T-helper 2 cell treated with Interferon-gamma antibody and Interleukin-4, amounts not matched to agents 5 μg/mL and 100 μg/mL, for 36 hours (primary cell): ENCODE measurements around the gene RPH3AL.
A peak's percentile ranks its signal among the peaks of the same experiment; 100 is the strongest.

Experiments used
- DNase-seq: peaks from one replicate; pipeline ENCODE4 v3.0.0; 2021; ENCODE audit warnings: low spot score
- H3K27ac Mint-ChIP-seq: one replicate; pipeline ENCODE4 v1.8.0; 2021; ENCODE audit warnings: mild to moderate bottlenecking, mixed read lengths
- H3K27me3 Mint-ChIP-seq: one replicate; pipeline ENCODE4 v1.8.0; 2021; ENCODE audit warnings: low read depth, mixed read lengths
- H3K36me3 Mint-ChIP-seq: one replicate; pipeline ENCODE4 v1.8.0; 2021; ENCODE audit warnings: low read depth, mixed read lengths
- H3K4me1 Mint-ChIP-seq: one replicate; pipeline ENCODE4 v1.8.0; 2021; ENCODE audit warnings: low read depth, mixed read lengths
- H3K4me3 Mint-ChIP-seq: one replicate; pipeline ENCODE4 v1.8.0; 2022; ENCODE audit warnings: mild to moderate bottlenecking, moderate library complexity, mixed read lengths
- H3K9me3 Mint-ChIP-seq: one replicate; pipeline ENCODE4 v1.8.0; 2021; ENCODE audit warnings: mixed read lengths

Gene RPH3AL

DNA sequence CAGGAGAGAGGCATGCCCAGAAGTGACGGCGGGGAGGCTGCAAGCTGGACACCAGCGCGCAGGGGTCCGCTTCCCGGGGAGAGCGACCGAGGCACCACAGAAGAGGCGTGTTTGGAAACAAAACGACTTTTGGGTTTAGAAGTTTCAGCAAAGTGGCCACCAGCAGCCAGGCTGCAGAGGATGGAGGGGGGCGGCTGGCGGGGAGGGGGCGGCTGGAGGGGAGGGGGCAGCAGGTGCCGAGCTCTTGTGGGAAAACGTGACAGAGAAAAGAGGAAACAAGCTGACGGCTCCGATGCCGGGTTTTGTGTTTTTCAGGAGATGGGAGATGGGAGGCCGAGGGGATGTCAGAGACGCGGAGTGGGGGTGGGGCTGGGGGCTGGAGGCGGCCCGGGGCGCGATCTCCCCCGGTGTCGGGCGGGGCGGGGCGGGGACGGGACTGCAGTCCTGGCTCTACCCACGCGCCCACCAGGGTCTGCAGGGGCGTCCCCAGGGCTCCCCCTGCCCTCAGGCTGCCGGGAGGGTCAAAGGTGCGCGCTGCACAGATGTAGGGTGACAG lies 32.1 kb upstream of the RPH3AL start:
- peaks cover 4% of the 10 kb centered on the region for H3K9me3 Mint-ChIP-seq
- no peak overlapping the region for H3K27ac Mint-ChIP-seq
- peaks cover 29% of the 10 kb centered on the region for H3K27me3 Mint-ChIP-seq
- H3K4me1 Mint-ChIP-seq: peaks cover 5% of the 10 kb centered on the region
- peaks cover 3% of the 10 kb centered on the region for H3K36me3 Mint-ChIP-seq
- peak overlapping the region; percentile 55 for H3K4me3 Mint-ChIP-seq
- DNase-seq: no peak

DNA sequence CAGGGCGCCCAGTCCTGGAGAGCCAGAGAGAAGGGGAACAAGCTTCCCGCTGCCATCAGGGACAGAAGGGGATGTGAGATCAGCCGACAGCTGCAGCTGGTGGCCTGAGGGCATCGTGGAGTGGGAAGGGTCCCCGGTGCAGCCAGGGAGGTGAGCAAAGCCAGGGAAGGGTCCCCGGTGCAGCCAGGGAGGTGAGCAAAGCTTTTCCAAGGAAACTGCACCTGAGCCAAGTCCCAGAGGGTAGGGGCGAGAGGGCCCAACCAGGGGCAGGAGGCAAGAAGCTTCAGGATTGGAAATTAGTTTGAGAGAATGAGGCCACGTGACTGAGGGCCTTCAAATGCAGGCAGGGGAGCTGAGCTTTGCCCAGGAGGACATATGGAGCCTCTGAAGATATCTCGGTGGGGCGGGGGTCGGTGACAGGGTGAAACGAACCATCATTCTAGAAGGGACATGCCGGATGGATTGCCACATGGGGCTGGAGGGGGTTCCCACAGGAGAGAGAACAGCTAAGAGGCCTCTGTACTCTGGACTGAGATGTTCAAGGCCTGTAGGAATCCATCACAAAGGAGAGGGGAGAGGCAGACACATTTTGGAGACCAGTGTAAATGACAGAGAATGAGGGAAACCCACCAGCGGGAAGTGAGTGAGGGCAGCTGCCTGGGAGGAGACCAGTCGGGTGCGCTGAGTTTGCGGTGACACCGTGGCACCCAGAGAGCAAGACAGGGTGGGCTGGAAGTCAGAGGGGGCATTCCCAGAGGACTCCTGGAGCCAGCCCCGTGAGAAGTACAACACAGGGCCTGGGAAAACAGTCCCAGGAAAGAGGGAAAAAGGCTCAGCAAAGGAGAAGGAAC lies 31.4 kb upstream of the RPH3AL start:
- peaks cover 29% of the 10 kb centered on the region for H3K27me3 Mint-ChIP-seq
- peak overlapping the region; percentile 55 for H3K4me3 Mint-ChIP-seq
- peak overlapping the region; percentile 0 for H3K27ac Mint-ChIP-seq
- no peak for DNase-seq
- H3K4me1 Mint-ChIP-seq: peaks cover 5% of the 10 kb centered on the region
- peaks cover 4% of the 10 kb centered on the region for H3K9me3 Mint-ChIP-seq
- peaks cover 3% of the 10 kb centered on the region for H3K36me3 Mint-ChIP-seq

DNA sequence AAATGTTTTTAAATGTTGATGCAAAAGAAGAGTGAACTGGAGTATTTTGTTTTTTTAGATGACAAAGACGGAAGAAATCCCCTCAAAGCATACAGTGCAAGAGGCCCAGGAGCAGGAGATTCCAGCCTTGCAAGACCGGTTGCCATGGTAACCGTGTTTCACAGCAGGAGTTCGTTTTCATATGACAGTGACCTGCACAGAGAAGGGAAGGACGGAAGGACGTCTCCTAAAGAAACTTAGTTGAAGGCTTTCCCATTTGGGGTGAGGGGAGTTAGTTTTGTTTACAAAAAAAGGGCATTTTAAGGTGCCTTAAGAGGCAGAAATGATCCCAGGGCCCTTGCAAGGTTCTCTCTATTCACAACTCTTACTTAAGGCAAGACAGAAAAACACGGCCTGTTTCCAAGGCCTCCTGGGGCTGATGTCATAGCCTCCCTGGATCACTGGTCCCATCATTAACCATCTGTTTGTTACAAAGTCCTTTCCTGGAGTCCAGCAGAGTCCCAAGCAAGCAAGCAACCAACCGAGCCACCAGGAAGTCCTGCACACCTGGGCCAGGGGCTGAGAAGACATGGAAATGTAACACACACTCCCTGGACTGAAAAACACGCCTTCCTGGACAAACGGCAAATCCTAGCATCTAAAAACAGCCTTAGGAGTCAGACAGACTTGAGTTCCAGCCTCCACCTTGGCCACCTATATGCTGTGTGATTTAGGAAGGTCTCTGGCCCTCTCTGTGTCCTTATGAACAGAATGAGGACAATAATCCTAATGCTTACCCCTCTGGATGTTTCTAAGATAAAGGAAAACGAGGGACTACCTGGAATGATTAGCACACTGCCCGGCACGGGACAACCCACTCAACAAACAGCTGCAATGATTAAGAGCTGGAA lies 30.3 kb upstream of the RPH3AL start:
- Mint-ChIP-seq H3K27me3 (peaks cover 28% of the 10 kb centered on the region), H3K27ac (no peak overlapping the region), H3K9me3 (peaks cover 4% of the 10 kb centered on the region), H3K4me1 (peaks cover 5% of the 10 kb centered on the region), H3K4me3 (peak overlapping the region; percentile 55), H3K36me3 (peaks cover 3% of the 10 kb centered on the region)
- DNase-seq: no peak

DNA sequence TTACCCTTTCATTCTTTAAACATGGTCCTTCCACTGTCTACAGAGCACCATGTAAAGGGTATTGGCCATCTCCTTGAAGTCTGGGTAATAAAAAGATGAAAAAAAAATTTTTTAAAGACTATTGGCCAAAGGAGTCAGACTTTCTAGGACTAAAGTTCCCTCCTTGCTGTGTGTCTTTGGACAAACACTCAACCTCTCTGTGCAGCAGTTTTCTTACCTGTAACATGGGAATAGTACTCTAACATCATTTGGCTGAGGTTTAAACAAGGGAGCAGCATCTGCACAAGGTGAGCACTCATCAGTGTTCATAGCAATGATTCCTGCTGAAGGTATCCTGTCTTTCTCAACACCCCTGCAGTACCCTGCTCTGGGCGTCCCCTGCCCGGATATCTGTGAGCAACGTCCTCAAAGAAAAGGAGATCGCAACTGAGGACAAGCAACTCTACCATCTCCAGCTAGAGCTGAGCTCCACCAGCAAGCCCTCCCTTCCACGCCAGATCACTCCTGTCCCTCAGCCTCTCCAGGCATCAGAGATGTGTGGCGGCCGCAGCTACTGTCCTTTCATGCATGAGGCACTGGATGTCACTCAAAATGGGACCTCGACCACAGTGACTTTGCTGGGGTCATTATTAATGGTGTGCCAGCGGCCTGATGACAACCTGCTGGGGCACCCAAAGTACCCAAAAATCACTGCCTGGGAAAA lies 29.5 kb upstream of the RPH3AL start:
- peaks cover 4% of the 10 kb centered on the region for H3K9me3 Mint-ChIP-seq

DNA sequence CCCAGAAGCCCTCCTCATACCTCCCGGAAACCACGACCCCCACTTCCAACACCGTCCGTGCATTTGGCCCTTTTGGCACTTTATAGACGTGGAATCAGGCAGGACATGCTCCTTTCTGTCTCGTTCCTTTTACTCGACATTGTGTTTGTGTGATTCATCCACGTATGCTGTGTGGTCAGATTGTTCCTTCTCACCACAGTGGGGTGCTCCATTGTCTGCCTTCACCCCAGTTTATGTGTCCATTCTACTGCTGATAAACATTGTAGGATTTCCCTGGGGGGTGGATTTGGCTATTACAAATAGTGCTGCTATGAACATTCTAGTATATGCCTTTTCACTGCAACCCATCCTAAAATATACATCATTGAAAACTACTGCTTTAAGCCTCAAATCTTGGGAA lies 28.9 kb upstream of the RPH3AL start:
- peaks cover 22% of the 10 kb centered on the region for H3K27me3 Mint-ChIP-seq
- H3K4me1 Mint-ChIP-seq: peaks cover 2% of the 10 kb centered on the region
- no peak for DNase-seq
- H3K36me3 Mint-ChIP-seq: peaks cover 3% of the 10 kb centered on the region
- H3K4me3 Mint-ChIP-seq: no peak overlapping the region
- H3K27ac Mint-ChIP-seq: peak overlapping the region; percentile 35
- H3K9me3 Mint-ChIP-seq: peaks cover 4% of the 10 kb centered on the region

More for the DNA sequence above, 29.5 kb upstream of the RPH3AL start:
- Mint-ChIP-seq H3K27ac (no peak overlapping the region), H3K4me3 (no peak overlapping the region), H3K36me3 (peaks cover 3% of the 10 kb centered on the region), H3K4me1 (peaks cover 5% of the 10 kb centered on the region), H3K27me3 (peaks cover 24% of the 10 kb centered on the region)
- DNase-seq: no peak

DNA sequence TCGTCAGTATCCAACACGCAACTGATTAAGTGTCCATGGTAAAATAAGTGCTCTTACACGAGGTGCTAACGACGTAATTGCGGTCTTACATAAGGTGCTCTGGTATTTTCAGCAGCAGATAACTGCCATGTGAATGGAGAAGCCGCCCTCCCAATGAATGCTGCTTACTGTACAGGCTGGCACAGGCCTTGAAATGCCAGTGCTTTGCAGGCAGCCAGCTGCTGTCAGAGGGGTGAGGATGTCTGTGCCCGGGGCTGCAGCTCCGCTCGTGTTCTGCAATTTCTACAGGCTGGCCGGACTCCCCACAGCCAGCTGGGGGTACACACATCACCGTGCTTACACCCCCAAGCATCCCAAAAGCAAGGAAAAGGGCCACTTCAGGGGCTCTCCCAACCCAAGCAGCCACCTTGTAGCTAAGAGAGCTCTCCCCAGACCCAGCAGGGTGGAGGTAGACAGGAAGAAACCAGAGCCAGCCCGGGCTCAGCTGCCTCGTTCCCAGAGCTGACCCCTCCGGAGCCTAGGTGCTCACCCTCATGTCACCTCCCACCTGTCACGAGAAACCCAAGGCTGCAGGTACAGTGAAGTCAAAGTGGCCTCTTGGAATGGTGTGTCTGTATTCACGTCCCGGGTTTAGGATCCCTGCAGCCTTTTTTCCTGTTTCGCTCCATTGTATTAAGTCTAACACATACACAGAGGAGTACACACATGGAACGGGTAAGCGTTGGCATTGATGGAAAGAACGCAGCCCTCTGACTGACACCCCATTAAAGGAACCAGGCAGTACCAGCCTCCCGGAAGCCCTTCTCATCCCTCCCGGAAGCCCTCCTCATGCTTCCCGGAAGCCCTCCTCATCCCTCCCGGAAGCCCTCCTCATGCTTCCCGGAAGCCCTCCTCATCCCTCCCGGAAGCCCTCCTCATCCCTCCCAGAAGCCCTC lies 27.2 kb upstream of the RPH3AL start:
- Mint-ChIP-seq H3K9me3 (peaks cover 4% of the 10 kb centered on the region), H3K27me3 (peaks cover 19% of the 10 kb centered on the region), H3K4me1 (peaks cover 2% of the 10 kb centered on the region), H3K27ac (no peak overlapping the region), H3K4me3 (no peak overlapping the region), H3K36me3 (peaks cover 3% of the 10 kb centered on the region)
- DNase-seq: no peak

DNA sequence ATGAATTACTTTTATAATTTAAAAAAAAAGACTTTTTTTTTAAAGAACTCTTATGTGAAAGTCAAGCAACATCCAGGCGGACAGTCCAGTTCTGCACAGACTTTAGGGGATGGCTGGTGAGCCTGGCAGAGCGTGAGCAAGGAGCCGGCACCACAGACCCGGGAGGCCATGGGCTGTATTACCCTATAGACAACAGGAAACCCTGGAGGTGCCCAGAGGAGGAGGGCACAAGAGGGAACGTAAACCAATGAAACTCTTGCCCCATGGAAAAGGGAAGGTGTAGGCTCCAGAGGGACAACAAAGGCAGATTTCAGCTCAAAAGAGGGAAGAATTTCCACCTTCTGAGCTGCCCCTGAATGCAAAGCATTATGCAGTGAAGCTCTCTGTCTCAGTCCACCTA lies 25.5 kb upstream of the RPH3AL start:
- Mint-ChIP-seq H3K36me3 (peaks cover 3% of the 10 kb centered on the region), H3K27me3 (peaks cover 3% of the 10 kb centered on the region), H3K4me3 (no peak overlapping the region), H3K4me1 (peaks cover 2% of the 10 kb centered on the region), H3K9me3 (peaks cover 4% of the 10 kb centered on the region), H3K27ac (no peak overlapping the region)
- DNase-seq: no peak

DNA sequence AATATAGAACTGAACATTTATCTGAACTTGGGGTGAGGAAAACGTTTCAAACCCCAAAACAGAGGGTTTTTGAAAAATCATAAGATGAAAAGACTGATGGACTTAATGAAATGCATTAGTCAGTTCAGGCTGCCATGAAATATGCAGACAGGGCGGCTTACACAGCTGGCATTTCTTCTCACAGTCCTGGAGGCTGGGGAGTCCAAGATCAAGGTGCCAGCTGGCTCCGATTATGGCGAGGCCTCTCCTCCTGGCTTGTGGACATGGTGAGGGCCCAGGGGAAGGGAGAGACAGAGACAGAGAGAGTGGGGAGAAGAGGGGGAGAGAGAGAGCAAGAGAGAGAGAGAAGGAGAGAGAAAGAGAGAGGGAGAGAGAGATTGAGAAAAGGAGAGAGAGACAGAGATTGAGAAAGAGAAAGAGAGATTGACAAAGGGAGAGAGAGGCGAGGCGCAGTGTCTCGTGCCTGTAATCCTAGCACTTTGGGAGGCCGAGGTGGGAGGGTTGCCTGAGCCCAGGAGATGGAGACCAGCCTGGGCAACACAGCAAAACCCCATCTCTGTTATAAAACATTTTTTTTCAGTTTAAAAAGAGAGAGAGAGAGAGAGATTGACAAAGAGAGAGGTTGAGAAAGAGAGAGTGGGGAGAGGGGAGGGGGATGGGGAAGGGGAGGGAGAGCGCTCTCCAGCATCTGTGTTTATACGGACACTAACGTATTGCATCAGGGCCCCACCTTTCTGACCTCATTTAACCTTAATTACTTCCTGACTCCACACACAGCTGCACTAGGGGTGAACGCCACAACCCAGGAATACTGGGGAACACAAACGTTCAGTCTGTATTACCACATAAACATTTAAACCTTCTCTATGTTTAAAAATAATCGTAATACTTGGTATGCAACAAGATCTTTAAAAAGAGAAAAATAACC lies 24.6 kb upstream of the RPH3AL start:
- no peak overlapping the region for H3K27ac Mint-ChIP-seq
- DNase-seq: no peak
- H3K4me1 Mint-ChIP-seq: peaks cover 2% of the 10 kb centered on the region
- H3K9me3 Mint-ChIP-seq: peaks cover 4% of the 10 kb centered on the region
- peaks cover 3% of the 10 kb centered on the region for H3K27me3 Mint-ChIP-seq
- peaks cover 3% of the 10 kb centered on the region for H3K36me3 Mint-ChIP-seq
- H3K4me3 Mint-ChIP-seq: no peak overlapping the region

DNA sequence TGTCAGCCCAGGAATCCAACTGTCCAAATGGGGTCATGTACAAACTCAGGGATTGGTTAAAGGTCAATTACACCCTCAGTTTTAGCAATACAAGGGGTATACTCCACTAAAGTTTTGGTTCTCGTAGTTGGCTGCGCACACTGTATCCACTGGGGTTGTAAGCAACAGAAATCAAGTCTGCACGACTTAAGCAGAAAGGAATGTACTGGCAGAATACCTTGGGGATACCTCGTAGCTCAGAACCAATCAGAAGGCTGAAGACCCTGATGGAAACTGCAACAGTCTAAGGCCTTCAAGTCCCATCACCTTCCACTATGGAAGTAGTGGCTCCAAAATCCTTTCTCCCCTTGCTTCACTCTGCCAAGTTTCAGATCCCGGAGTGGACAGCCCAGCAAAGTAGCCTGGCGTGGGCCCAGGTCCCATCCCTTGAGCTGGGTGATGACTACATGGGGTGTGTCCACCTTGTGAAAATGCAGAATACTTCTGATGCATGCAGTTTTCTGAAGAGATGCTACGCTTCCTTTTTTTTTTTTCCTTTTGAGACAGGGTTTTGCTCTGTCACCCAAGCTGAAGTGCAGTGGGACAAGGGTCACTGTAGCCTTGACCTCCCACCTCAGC lies 21.1 kb upstream of the RPH3AL start:
- no peak overlapping the region for H3K4me3 Mint-ChIP-seq
- no peaks in the 10 kb centered on the region for H3K4me1 Mint-ChIP-seq
- H3K36me3 Mint-ChIP-seq: no peaks in the 10 kb centered on the region
- DNase-seq: no peak
- peaks cover 3% of the 10 kb centered on the region for H3K27me3 Mint-ChIP-seq
- H3K9me3 Mint-ChIP-seq: peaks cover under 1% of the 10 kb centered on the region
- no peak overlapping the region for H3K27ac Mint-ChIP-seq

DNA sequence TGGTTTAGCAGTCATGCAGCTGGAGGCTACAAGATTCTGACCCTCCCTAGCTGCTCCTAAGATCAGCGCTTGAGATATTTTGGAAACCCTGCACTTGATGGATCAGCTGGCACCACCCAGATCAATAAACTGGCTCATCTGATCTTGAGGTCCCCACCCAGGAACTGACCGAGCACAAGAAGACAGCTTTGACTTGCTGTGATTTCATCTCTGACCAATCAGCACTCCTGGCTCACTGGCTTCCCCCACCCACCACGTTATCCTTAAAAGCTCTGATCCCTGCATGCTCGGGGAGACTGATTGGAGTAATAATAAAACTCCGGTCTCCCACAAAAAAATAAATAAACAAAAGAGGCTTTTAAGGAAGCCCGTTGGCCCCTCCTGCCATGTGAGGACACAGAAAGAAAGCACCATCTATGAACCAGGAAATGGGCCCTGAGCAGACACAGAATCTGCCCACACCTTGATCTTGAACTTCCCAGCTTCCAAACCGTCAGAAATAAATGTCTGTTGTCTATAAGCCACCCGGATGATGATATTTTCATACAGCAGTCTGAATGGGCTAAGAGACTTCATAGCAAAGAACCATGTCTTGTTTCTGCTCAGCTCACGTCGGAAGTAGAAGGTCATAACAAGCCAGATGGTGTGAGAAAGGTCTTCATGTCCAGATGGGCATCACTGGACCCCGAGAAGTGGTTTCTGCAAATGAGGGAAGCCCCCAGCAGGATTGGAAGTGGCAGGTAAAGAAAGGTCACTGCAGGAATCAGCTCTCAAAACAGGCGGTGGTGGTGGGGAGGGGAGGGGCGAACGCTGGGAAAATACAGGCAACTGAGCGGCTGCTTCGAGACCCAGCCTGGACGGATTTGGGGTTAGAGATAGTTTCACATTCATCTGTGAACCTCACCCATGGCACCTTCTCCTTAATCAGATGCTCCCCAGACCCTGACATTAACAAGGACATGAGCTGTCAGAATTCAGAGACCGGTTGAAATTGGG lies 19.8 kb upstream of the RPH3AL start:
- H3K27ac Mint-ChIP-seq: no peak overlapping the region
- peaks cover 9% of the 10 kb centered on the region for H3K9me3 Mint-ChIP-seq
- H3K4me3 Mint-ChIP-seq: no peak overlapping the region
- no peak for DNase-seq
- H3K36me3 Mint-ChIP-seq: no peaks in the 10 kb centered on the region
- H3K27me3 Mint-ChIP-seq: peaks cover 3% of the 10 kb centered on the region
- H3K4me1 Mint-ChIP-seq: no peaks in the 10 kb centered on the region

DNA sequence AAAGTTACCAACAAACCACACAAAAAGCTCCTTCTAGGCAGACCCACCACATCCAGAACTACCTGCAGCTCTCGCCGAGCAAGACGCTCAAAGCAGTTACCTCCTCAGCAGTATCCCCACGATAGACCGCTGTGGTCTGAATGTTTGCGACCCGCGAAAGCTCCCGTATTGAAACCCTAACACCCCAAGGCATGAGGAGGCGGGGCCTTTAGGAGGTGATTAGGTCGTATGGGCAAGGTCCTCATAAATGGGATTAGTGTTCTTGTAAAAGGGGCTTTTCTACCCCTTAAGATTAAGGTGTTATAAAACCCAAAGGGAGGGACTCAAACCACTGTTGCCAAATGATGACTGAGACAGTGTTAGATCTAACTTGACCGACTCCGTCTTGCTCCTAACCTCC lies 19.0 kb upstream of the RPH3AL start:
- H3K4me1 Mint-ChIP-seq: no peaks in the 10 kb centered on the region
- H3K9me3 Mint-ChIP-seq: peaks cover 9% of the 10 kb centered on the region
- H3K27me3 Mint-ChIP-seq: no peaks in the 10 kb centered on the region
- H3K27ac Mint-ChIP-seq: no peak overlapping the region
- no peaks in the 10 kb centered on the region for H3K36me3 Mint-ChIP-seq
- no peak for DNase-seq
- no peak overlapping the region for H3K4me3 Mint-ChIP-seq
